ENCODE measurements around the gene PTPRJ.

- TF ChIP-seq EP300 (conservative IDR thresholded peaks at IDR 0.05; ENCODE audit: poor library complexity, severe bottlenecking): no peak
- no peak for TF ChIP-seq CTCF (IDR thresholded peaks at IDR 0.05; ENCODE audit: poor library complexity, severe bottlenecking)
- TF ChIP-seq POLR2AphosphoS5 (IDR thresholded peaks at IDR 0.05): peak; percentile 27
- TF ChIP-seq EZH2 (IDR thresholded peaks at IDR 0.05; ENCODE audit: borderline replicate concordance, insufficient read depth, low read length, poor library complexity, severe bottlenecking): no peak
- no peak for TF ChIP-seq MXI1 (conservative IDR thresholded peaks at IDR 0.05; ENCODE audit: poor library complexity, severe bottlenecking)
Measured at GRCh38 chr11:48088682-48089050, 108.3 kb downstream of the PTPRJ start.
